Nephron progenitor cell (in vitro differentiated cells): ENCODE results near the gene VSIG10L.

ENCODE experiments used
- DNase-seq: peaks from one replicate; pipeline ENCODE4 v3.0.0; 2021
- H3K27ac Mint-ChIP-seq: 2 replicates; pipeline ENCODE4 v1.8.0; 2021; ENCODE audit warnings: mild to moderate bottlenecking, moderate library complexity, mixed read lengths
- H3K27me3 Mint-ChIP-seq: 2 replicates; pipeline ENCODE4 v1.8.0; 2021; ENCODE audit warnings: mild to moderate bottlenecking, low read depth, mixed read lengths; ENCODE audit not compliant: poor library complexity
- H3K36me3 Mint-ChIP-seq: 2 replicates; pipeline ENCODE4 v1.8.0; 2021; ENCODE audit warnings: low read depth, mixed read lengths
- H3K4me1 Mint-ChIP-seq: 2 replicates; pipeline ENCODE4 v1.8.0; 2021; ENCODE audit warnings: mixed read lengths
- H3K4me3 Mint-ChIP-seq: 2 replicates; pipeline ENCODE4 v1.8.0; 2021; ENCODE audit warnings: mild to moderate bottlenecking, moderate library complexity, mixed read lengths
- H3K9me3 Mint-ChIP-seq: 2 replicates; pipeline ENCODE4 v1.8.0; 2021; ENCODE audit warnings: mild to moderate bottlenecking, moderate library complexity, mixed read lengths
- CTCF ChIP-seq: fragments of 200-600 bp; sonication (generic); IDR thresholded peaks from 2 replicates; pipeline ENCODE4 v1.5.0; 2021; ENCODE audit warnings: antibody characterized with exemption

Gene VSIG10L

GRCh38 chr19:51289635-51290034 lies 52.3 kb downstream of the VSIG10L start:
- peaks cover 28% of the 10 kb centered on the region for H3K27me3 Mint-ChIP-seq
- H3K9me3 Mint-ChIP-seq, result no peaks in the 10 kb centered on the region
- peaks cover 5% of the 10 kb centered on the region for H3K4me1 Mint-ChIP-seq
- no peak overlapping the region for H3K27ac Mint-ChIP-seq
- no peak for TF ChIP-seq CTCF
- H3K36me3 Mint-ChIP-seq, result no peaks in the 10 kb centered on the region
- no peak for DNase-seq
- no peak overlapping the region for H3K4me3 Mint-ChIP-seq

GRCh38 chr19:51285682-51286081 lies 56.3 kb downstream of the VSIG10L start:
- TF ChIP-seq CTCF, result no peak
- peaks cover 22% of the 10 kb centered on the region for H3K27me3 Mint-ChIP-seq

GRCh38 chr19:51282335-51282734 lies 59.6 kb downstream of the VSIG10L start:
- H3K4me1 Mint-ChIP-seq, result no peaks in the 10 kb centered on the region
- peaks cover 16% of the 10 kb centered on the region for H3K9me3 Mint-ChIP-seq
- no peak overlapping the region for H3K27ac Mint-ChIP-seq
- DNase-seq, result no peak
- TF ChIP-seq CTCF, result no peak
- no peaks in the 10 kb centered on the region for H3K36me3 Mint-ChIP-seq
- H3K27me3 Mint-ChIP-seq, result peaks cover 36% of the 10 kb centered on the region
- H3K4me3 Mint-ChIP-seq, result no peak overlapping the region

More at GRCh38 chr19:51285682-51286081, 56.3 kb downstream of the VSIG10L start:
- peaks cover 8% of the 10 kb centered on the region for H3K9me3 Mint-ChIP-seq
- H3K36me3 Mint-ChIP-seq, result no peaks in the 10 kb centered on the region
- H3K4me3 Mint-ChIP-seq, result no peak overlapping the region
- H3K4me1 Mint-ChIP-seq, result no peaks in the 10 kb centered on the region
- DNase-seq, result no peak
- no peak overlapping the region for H3K27ac Mint-ChIP-seq
